B cell (primary cell): ENCODE data around the gene STAG2. TPM values are rescaled to one million over a fixed set of nuclear protein-coding genes. Genes with fewer than 3 reads are reported as not detected.

Experiments used
- ATAC-seq: fragments of 200-7000 bp; cut with Tn5 transposase; one replicate; pipeline ENCODE4 v1.10.0; 2021; ENCODE audit warnings: low read depth, mild to moderate bottlenecking, moderate number of reproducible peaks, moderate library complexity
- CTCF ChIA-PET: fragments of 350-600 bp; sonication (Branson Sonifier 250); formaldehyde crosslinking; loops from one replicate; lab custom pipeline; 2021; ENCODE audit warnings: antibody characterized with exemption, inconsistent platforms; lab: Charles Lee
- POLR2A ChIA-PET: fragments of 350-600 bp; sonication (Branson Sonifier 250); formaldehyde crosslinking; loops from one replicate; lab custom pipeline; 2021; ENCODE audit warnings: antibody characterized with exemption; lab: Charles Lee
- DNase-seq: peaks from one replicate; pipeline ENCODE4 v3.0.0; 2013
- H2AFZ ChIP-seq: 2 replicates; pipeline ENCODE4 v1.6.1; 2012; ENCODE audit warnings: mild to moderate bottlenecking, low read depth, low read length; ENCODE audit not compliant: insufficient read depth, poor library complexity, severe bottlenecking
- H3K27ac ChIP-seq, 2 donors: 1 replicate in 1 of 2; 2 replicates in 1 of 2; pipeline ENCODE4 v1.5.1; 2012 to 2013; ENCODE audit warnings: low read length in 2 of 2, mild to moderate bottlenecking in 2 of 2, moderate library complexity in 1 of 2
- H3K27me3 ChIP-seq, 4 experiments: fragments of 200-600 bp in 1 of 4; sonication (generic) in 1 of 4; replicated peaks in 1 of 4; 1 replicate in 2 of 4; 2 replicates in 2 of 4; pipeline versions ENCODE4 v1.6.1 to v1.7.0; 2013 to 2016; ENCODE audit warnings: low read length in 3 of 4, mild to moderate bottlenecking in 2 of 4, mixed read lengths in 1 of 4, moderate library complexity in 1 of 4; ENCODE audit not compliant: insufficient read depth in 4 of 4, control insufficient read depth in 3 of 4; ENCODE audit errors: control extremely low read depth in 1 of 4
- H3K36me3 ChIP-seq, 2 experiments: replicated peaks in 1 of 2; 1 replicate in 1 of 2; 2 replicates in 1 of 2; pipeline versions ENCODE4 v1.6.1 to v1.7.1; 2013; ENCODE audit warnings: low read length in 1 of 2; ENCODE audit not compliant: insufficient read depth in 2 of 2, control insufficient read depth in 1 of 2; ENCODE audit errors: control extremely low read depth in 1 of 2, extremely low read depth in 1 of 2
- H3K4me1 ChIP-seq, 2 donors: fragments of 200-600 bp in 1 of 2; sonication (generic) in 1 of 2; 1 replicate in 1 of 2; 2 replicates in 1 of 2; pipeline versions ENCODE4 v1.5.1 to v1.6.1; 2013 to 2017; ENCODE audit warnings: low read length in 2 of 2; ENCODE audit not compliant: control insufficient read depth in 2 of 2, insufficient read depth in 2 of 2
- H3K4me2 ChIP-seq: replicated peaks from 2 replicates; pipeline ENCODE3; 2012; ENCODE audit warnings: mild to moderate bottlenecking, low read depth, low read length; ENCODE audit not compliant: poor library complexity, severe bottlenecking
- H3K4me3 ChIP-seq, 5 experiments: fragments of 200-600 bp in 1 of 5; sonication (generic) in 1 of 5; 1 replicate in 3 of 5; 2 replicates in 2 of 5; pipeline versions ENCODE4 v1.5.1 to v1.7.0; 2011 to 2016; ENCODE audit warnings: low read length in 4 of 5, mild to moderate bottlenecking in 4 of 5, low read depth in 2 of 5, control low read depth in 1 of 5, moderate library complexity in 1 of 5; ENCODE audit not compliant: insufficient read depth in 1 of 5; ENCODE audit errors: control extremely low read depth in 1 of 5, extremely low read depth in 1 of 5
- H3K79me2 ChIP-seq: fragments of 200-600 bp; sonication (generic); one replicate; pipeline ENCODE4 v1.6.0; 2016; ENCODE audit warnings: low read length; ENCODE audit not compliant: control insufficient read depth, insufficient read depth
- H3K9ac ChIP-seq: fragments of 200-600 bp; sonication (generic); 2 replicates; pipeline ENCODE4 v1.6.1; 2017; ENCODE audit warnings: mild to moderate bottlenecking, low read length, moderate library complexity
- H3K9me3 ChIP-seq, 3 donors: one replicate each; pipeline versions ENCODE4 v1.6.1 to v1.7.1; 2013; ENCODE audit warnings: low read length in 2 of 3; ENCODE audit not compliant: control insufficient read depth in 2 of 3, insufficient read depth in 1 of 3; ENCODE audit errors: control extremely low read depth in 1 of 3
- H4K20me1 ChIP-seq: 2 replicates; pipeline ENCODE4 v1.6.0; 2012; ENCODE audit warnings: mild to moderate bottlenecking, low read length; ENCODE audit not compliant: insufficient read depth, control insufficient read depth, poor library complexity, severe bottlenecking
- H3K27ac Mint-ChIP-seq: one replicate; pipeline ENCODE4 v1.8.0; 2021; ENCODE audit warnings: mixed read lengths
- H3K27me3 Mint-ChIP-seq: one replicate; pipeline ENCODE4 v1.8.0; 2021; ENCODE audit warnings: mixed read lengths
- H3K4me1 Mint-ChIP-seq: one replicate; pipeline ENCODE4 v1.8.0; 2021; ENCODE audit warnings: mixed read lengths
- H3K4me3 Mint-ChIP-seq: one replicate; pipeline ENCODE4 v1.8.0; 2021; ENCODE audit warnings: mixed read lengths
- H3K9me3 Mint-ChIP-seq: one replicate; pipeline ENCODE4 v1.8.0; 2022; ENCODE audit warnings: mixed read lengths; ENCODE audit not compliant: insufficient read depth
- EZH2 ChIP-seq: IDR thresholded peaks from 2 replicates; pipeline ENCODE4 v1.6.1; 2012; ENCODE audit warnings: borderline replicate concordance, low read depth, mild to moderate bottlenecking, moderate library complexity, low read length; ENCODE audit not compliant: insufficient read depth, poor library complexity, severe bottlenecking
- WGBS: methylation state at CpG from one replicate; pipeline ENCODE4 v1.1.5; 2013; ENCODE audit warnings: missing lambda C conversion rate; ENCODE audit not compliant: insufficient coverage; 5-methylcytosine and 5-hydroxymethylcytosine counted together
- intact Hi-C: fragments of 100-400 bp; cut with micrococcal nuclease; formaldehyde crosslinking; loops from one replicate; pipeline ENCODE4 v1.10.0; 2022
- polyA plus RNA-seq: library from polyadenylated mRNA; depleted of rRNA; stranded (reverse); fragments of >200 nt; gene quantifications from 2 replicates; pipeline ENCODE4 v1.2.3, GENCODE V29; 2012
- total RNA-seq, 2 donors: library from RNA; stranded (reverse); fragments of 120-200 nt in 1 of 2; gene quantifications; 1 replicate in 1 of 2; 2 replicates in 1 of 2; pipeline versions ENCODE4 v1.2.3 to v1.2.4, GENCODE V29; 2013 to 2022
- TF ChIP-seq, protein P1 (sequence below): fragments of 200-600 bp; IDR thresholded peaks from one replicate; pipeline ENCODE4 v1.8.0; 2022; ENCODE audit warnings: antibody characterized with exemption, mild to moderate bottlenecking

STAG2 gene
- total and polyA plus RNA-seq, 2 donors (not counting 1 experiment from before 2014, with no cell fraction given), result 15.3 to 117 TPM

DNA sequence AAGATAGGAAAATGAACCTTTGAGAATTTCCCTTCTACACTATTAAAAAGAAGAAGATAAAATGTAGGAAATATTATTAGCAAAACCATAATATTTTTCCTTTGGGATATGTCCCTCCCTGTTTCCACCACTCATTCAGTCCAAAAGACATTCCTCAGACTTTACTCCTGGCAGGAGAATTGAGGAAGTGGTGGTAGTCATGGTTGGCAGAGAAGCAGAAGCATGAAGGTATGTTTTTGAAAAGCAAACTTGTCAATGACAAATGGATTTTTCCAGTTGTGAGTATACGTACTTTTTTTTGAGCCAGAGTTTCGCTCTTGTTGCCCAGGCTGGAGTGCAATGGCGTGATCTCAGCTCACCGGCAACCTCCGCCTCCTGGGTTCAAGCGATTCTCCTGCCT, 13.7 kb downstream of the STAG2 start:
- Mint-ChIP-seq H3K4me3 (peak overlapping the region; percentile 37), H3K27me3 (no peaks in the 10 kb centered on the region), H3K4me1 (peaks cover 47% of the 10 kb centered on the region), H3K9me3 (no peaks in the 10 kb centered on the region), H3K27ac (peak overlapping the region; percentile 15)
- H2AFZ ChIP-seq, result no peak overlapping the region
- peak overlapping the region; percentile 12 for H3K4me2 ChIP-seq
- DNase-seq (no peak), ATAC-seq (peak; percentile 21)
- ChIA-PET POLR2A (no interaction called here), CTCF (no interaction called here)
- peak overlapping the region in 1 of 2 donors; percentile 60 for H3K27ac ChIP-seq
- WGBS, result no CpG with 5 or more reads among the region's 6 CpGs
- intact Hi-C loops, result no loop called here
- no peak overlapping the region for H3K9ac ChIP-seq
- H3K79me2 ChIP-seq, result peaks cover 97% of the 10 kb centered on the region
- TF ChIP-seq EZH2, result no peak
- TF ChIP-seq, protein P1, sequence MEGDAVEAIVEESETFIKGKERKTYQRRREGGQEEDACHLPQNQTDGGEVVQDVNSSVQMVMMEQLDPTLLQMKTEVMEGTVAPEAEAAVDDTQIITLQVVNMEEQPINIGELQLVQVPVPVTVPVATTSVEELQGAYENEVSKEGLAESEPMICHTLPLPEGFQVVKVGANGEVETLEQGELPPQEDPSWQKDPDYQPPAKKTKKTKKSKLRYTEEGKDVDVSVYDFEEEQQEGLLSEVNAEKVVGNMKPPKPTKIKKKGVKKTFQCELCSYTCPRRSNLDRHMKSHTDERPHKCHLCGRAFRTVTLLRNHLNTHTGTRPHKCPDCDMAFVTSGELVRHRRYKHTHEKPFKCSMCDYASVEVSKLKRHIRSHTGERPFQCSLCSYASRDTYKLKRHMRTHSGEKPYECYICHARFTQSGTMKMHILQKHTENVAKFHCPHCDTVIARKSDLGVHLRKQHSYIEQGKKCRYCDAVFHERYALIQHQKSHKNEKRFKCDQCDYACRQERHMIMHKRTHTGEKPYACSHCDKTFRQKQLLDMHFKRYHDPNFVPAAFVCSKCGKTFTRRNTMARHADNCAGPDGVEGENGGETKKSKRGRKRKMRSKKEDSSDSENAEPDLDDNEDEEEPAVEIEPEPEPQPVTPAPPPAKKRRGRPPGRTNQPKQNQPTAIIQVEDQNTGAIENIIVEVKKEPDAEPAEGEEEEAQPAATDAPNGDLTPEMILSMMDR, result no peak
- H4K20me1 ChIP-seq, result peaks cover 34% of the 10 kb centered on the region
- peaks cover 32 to 34% of the 10 kb centered on the region in 2 donors for H3K4me1 ChIP-seq
- no peaks in the 10 kb centered on the region for H3K36me3 ChIP-seq
- no peaks in the 10 kb centered on the region for H3K9me3 ChIP-seq
- H3K27me3 ChIP-seq, result no peaks in the 10 kb centered on the region
- H3K4me3 ChIP-seq, result no peak overlapping the region

DNA sequence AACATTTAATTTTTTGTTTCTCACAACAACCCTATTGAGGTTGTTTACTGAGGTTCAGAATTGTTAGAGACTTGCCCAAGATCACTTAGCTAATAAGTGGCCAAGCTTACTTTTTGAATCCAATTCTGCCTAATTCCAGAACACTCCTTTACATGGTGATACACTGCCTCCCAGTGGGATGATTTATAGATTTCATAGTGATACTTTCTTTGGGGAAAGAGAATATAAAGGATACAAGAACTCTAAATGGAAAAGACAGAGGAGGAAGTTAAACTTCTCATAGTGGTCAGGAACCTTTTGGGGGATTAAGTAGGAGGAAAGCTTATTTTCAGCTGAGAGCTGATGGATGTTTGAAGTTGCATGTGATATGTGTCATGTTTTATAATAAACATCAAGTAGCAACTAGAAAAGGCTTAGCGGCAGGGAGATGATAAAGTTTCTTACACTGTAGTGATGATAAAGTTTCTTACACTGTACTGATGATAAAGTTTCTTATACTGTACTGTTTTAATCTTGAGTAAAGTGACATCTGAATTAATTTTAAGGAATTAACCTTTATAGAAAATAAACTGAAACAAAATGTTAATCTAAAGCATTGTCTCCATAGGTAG, 15.3 kb downstream of the STAG2 start:
- Histone ChIP-seq H3K36me3 (no peaks in the 10 kb centered on the region), H3K9me3 (no peaks in the 10 kb centered on the region), H3K4me2 (no peak overlapping the region), H2AFZ (no peak overlapping the region), H4K20me1 (peaks cover 33% of the 10 kb centered on the region), H3K27ac (peak overlapping the region in 1 of 2 donors; percentile 49), H3K27me3 (no peaks in the 10 kb centered on the region), H3K79me2 (peaks cover 93% of the 10 kb centered on the region), H3K4me1 (peaks cover 28 to 32% of the 10 kb centered on the region in 2 donors), H3K4me3 (no peak overlapping the region), H3K9ac (no peak overlapping the region)
- WGBS, result no CpG with 5 or more reads among the region's 1 CpG
- ATAC-seq (no peak), DNase-seq (no peak)
- POLR2A ChIA-PET, result interaction anchor here (1.2 kb wide), 1 partner anchor 14 kb away, joined by 4 read pairs; no protein-coding TSS in a partner anchor
- Mint-ChIP-seq H3K9me3 (no peaks in the 10 kb centered on the region), H3K4me1 (peaks cover 46% of the 10 kb centered on the region), H3K27ac (peak overlapping the region; percentile 46), H3K4me3 (peak overlapping the region; percentile 50), H3K27me3 (no peaks in the 10 kb centered on the region)
- CTCF ChIA-PET, result interaction anchor here (0.8 to 1.0 kb wide), 2 partner anchors 14 to 147 kb away, joined by 3 to 5 read pairs; no protein-coding TSS in a partner anchor
- intact Hi-C loops, result loop anchor here (2.0 kb wide), 1 partner anchor 14 kb away; no protein-coding TSS in a partner anchor
- TF ChIP-seq EZH2, result no peak
- TF ChIP-seq, protein P1, result peak; percentile 22
